Uterus (tissue), 4 donors: ENCODE measurements around the gene TRIM24. TPM values are rescaled to one million over a fixed set of nuclear protein-coding genes. Genes with fewer than 3 reads are reported as not detected.

ENCODE experiments used
- DNase-seq, 2 donors: peaks; one replicate each; pipeline ENCODE4 v3.0.0-alpha.2; 2019 to 2020
- H3K27ac ChIP-seq, 2 donors: fragments of 200-600 bp; sonication (generic); 1 replicate in 1 of 2; 2 replicates in 1 of 2; pipeline ENCODE4 v1.5.1; 2016 to 2018
- H3K27me3 ChIP-seq, 2 donors: fragments of 200-600 bp; sonication (generic); one replicate each; pipeline ENCODE4 v1.5.1; 2018 to 2019; ENCODE audit warnings: control low read depth in 1 of 2
- H3K36me3 ChIP-seq, 2 donors: fragments of 200-600 bp; sonication (generic); one replicate each; pipeline ENCODE4 v1.5.1; 2019; ENCODE audit warnings: control low read depth in 1 of 2
- H3K4me1 ChIP-seq, 2 donors: fragments of 200-600 bp; sonication (generic); one replicate each; pipeline ENCODE4 v1.5.1; 2018 to 2019; ENCODE audit warnings: control low read depth in 1 of 2
- H3K4me3 ChIP-seq, 2 donors: fragments of 200-600 bp; sonication (generic); 1 replicate in 1 of 2; 2 replicates in 1 of 2; pipeline ENCODE4 v1.5.1; 2018 to 2019; ENCODE audit warnings: mild to moderate bottlenecking in 1 of 2
- H3K9me3 ChIP-seq, 2 donors: fragments of 200-600 bp; sonication (generic); one replicate each; pipeline ENCODE4 v1.5.1; 2019; ENCODE audit warnings: control low read depth in 1 of 2
- POLR2A ChIP-seq, 2 donors: fragments of 450-650 bp; IDR thresholded peaks; one replicate each; pipeline ENCODE4 v1.6.1; 2016; ENCODE audit warnings: antibody characterized with exemption in 2 of 2, mild to moderate bottlenecking in 1 of 2, moderate library complexity in 1 of 2
- intact Hi-C: fragments of 100-400 bp; cut with DNase I; formaldehyde crosslinking; loops from one replicate; pipeline ENCODE4 v1.15.1; 2023; ENCODE audit warnings: low total_unique reads
- total RNA-seq, 4 donors: library from RNA; depleted of rRNA in 3 of 4; stranded (reverse); fragments of >200 nt in 3 of 4; gene quantifications; one replicate each; pipeline versions ENCODE4 v1.1.0 to v1.2.4, GENCODE V29; 2014 to 2023
- TF ChIP-seq, protein P1 (sequence below), 4 experiments: fragments of 200-600 bp in 2 of 4; fragments of 450-650 bp in 2 of 4; sonication (generic) in 2 of 4; IDR thresholded peaks; one replicate each; pipeline ENCODE4 v1.5.1; 2016 to 2019; ENCODE audit warnings: antibody characterized with exemption in 4 of 4, mild to moderate bottlenecking in 2 of 4, moderate library complexity in 1 of 4
- donor health status: DM: yes; HTN: yes; CAD: no.

The TRIM24 gene
- total RNA-seq, 4 donors from 2014 or later = 5.9 to 20.6 (median 14.7) TPM

DNA sequence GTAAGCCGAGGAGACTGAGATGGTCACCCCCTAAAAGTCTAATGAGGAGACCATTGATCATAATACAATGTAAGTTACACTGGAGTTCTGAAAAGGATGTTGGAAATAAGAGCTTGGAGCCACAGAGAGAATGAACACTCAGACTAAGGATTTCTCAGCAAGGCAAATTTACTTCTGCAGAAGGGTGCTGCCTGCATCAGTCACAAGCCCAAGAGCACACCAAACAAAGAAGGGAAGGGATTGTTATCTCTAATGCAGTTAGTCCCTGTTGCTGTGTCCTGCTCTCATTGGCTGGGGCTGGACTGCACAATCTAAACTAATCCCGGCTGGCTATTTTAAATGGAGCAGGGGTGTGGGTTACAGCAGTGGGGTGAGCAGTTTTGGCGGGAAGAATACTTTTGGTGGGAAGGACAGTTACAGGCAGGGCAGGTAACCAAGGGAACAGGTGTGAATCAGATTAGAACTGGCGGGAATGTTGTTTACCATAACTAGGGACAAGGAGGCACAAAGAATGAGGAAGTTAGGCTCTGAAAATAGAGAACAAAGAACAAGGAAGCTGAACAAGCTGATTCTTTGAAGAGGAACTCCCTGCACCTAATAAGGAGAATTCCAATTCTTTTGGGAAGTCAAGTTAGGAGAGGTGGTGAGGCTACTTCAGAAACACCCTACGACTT lies 30.3 kb upstream of the TRIM24 start:
- TF ChIP-seq POLR2A (IDR thresholded peaks at IDR 0.05) = no peak
- TF ChIP-seq, protein P1, sequence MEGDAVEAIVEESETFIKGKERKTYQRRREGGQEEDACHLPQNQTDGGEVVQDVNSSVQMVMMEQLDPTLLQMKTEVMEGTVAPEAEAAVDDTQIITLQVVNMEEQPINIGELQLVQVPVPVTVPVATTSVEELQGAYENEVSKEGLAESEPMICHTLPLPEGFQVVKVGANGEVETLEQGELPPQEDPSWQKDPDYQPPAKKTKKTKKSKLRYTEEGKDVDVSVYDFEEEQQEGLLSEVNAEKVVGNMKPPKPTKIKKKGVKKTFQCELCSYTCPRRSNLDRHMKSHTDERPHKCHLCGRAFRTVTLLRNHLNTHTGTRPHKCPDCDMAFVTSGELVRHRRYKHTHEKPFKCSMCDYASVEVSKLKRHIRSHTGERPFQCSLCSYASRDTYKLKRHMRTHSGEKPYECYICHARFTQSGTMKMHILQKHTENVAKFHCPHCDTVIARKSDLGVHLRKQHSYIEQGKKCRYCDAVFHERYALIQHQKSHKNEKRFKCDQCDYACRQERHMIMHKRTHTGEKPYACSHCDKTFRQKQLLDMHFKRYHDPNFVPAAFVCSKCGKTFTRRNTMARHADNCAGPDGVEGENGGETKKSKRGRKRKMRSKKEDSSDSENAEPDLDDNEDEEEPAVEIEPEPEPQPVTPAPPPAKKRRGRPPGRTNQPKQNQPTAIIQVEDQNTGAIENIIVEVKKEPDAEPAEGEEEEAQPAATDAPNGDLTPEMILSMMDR (IDR thresholded peaks at IDR 0.05) = no peak
- Histone ChIP-seq H3K9me3 (no peaks in the 10 kb centered on the region), H3K4me3 (no peak overlapping the region), H3K27me3 (no peaks in the 10 kb centered on the region), H3K4me1 (no peaks in the 10 kb centered on the region), H3K27ac (no peak overlapping the region), H3K36me3 (no peaks in the 10 kb centered on the region)
- no peak for DNase-seq
- intact Hi-C loops = no loop called here

DNA sequence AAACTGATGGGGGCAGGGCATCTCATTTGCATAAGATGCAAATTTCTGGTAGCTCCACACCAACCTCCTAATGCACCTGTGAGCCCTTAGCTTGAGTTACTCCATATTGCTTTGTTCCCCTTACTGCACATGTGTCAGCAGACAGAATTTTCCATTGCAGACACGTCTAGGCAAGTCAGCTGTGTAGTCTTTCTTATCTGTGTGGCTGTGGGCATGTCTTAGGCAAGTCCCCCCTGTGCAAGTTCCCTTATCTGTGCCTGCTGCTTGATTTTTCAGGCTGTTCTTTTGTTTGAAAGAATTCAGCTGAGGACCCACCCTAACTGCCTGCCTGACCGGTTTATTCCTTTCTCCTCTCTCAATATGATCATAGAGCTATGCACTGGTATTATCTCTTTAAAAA lies 28.5 kb upstream of the TRIM24 start:
- Histone ChIP-seq H3K27ac (no peak overlapping the region), H3K4me1 (no peaks in the 10 kb centered on the region), H3K9me3 (no peaks in the 10 kb centered on the region), H3K27me3 (no peaks in the 10 kb centered on the region), H3K4me3 (no peak overlapping the region), H3K36me3 (no peaks in the 10 kb centered on the region)
- intact Hi-C loops = no loop called here
- DNase-seq = no peak
- TF ChIP-seq, protein P1 (IDR thresholded peaks at IDR 0.05) = no peak
- no peak for TF ChIP-seq POLR2A (IDR thresholded peaks at IDR 0.05)

DNA sequence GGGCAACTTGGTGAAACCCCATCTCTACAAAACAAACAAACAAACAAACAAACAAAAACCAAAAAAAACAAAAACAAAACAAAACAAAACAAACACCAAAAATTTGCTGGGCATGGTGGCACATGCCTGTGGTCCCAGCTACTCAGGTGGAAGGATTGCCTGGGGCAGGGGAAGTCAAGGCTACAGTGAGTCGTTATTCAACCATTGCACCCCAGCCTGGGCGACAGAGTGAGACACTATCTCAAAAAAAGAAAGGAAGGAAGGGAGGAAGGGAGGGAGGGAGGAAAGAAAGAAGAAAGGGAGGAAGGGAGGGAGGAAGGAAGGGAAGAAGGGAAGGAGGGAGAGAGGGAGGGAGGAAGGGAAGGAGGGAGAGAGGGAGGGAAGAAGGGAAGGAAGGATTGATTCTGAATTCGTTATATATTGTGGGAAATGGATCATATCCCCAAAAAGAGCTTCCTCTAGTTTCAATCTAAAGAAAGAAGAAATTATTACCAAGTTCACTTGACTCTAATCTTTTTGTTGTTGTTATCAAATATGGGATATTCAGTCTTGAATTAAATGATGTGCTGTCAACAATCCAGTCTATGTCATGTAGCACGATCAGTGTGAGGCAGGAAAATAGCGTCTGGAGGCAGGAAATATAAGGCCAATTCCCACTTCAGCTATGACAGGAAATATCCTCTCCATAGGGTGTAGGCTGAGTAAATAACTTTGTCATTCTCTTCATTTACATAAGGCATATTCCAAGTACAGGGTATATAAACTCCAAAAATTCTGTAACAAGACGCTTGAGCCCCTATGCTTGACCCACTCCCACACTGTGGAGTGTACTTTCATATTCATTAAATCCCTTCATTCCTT lies 26.2 kb upstream of the TRIM24 start:
- DNase-seq = no peak
- Histone ChIP-seq H3K27ac (no peak overlapping the region), H3K9me3 (no peaks in the 10 kb centered on the region), H3K4me3 (no peak overlapping the region), H3K27me3 (no peaks in the 10 kb centered on the region), H3K4me1 (no peaks in the 10 kb centered on the region), H3K36me3 (no peaks in the 10 kb centered on the region)
- intact Hi-C loops = no loop called here
- TF ChIP-seq, protein P1 (IDR thresholded peaks at IDR 0.05) = no peak
- TF ChIP-seq POLR2A (IDR thresholded peaks at IDR 0.05) = no peak

DNA sequence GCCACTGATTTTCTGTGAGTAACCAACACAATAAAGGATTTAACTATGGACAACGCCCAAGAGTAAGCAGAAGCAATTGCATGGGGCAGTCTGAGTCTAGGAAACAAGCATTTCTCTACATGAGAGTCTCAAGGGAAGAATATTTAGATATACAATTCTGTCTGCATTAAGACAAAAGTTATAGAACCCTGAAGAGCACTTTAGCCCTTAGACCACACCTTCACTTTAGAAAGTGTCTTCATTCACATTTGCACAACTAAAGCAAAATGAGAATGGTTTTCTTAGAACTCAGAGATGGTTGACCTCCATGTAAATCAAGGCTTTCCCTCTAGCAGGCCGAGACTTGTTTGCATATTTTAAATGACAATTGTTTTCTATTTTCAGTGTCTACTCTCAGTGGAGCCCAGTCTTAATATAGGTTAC lies 25.5 kb upstream of the TRIM24 start:
- Histone ChIP-seq H3K27ac (no peak overlapping the region), H3K4me1 (no peaks in the 10 kb centered on the region), H3K9me3 (no peaks in the 10 kb centered on the region), H3K36me3 (no peaks in the 10 kb centered on the region), H3K4me3 (no peak overlapping the region), H3K27me3 (no peaks in the 10 kb centered on the region)
- no peak for TF ChIP-seq POLR2A (IDR thresholded peaks at IDR 0.05)
- TF ChIP-seq, protein P1 (IDR thresholded peaks at IDR 0.05) = no peak
- DNase-seq = no peak
- intact Hi-C loops = no loop called here
